Smooth muscle cell (in vitro differentiated cells): Measurements from ENCODE around the gene ATG2A. TPM values are rescaled to one million over a fixed set of nuclear protein-coding genes. Genes with fewer than 3 reads are reported as not detected.
A peak's percentile ranks its signal among the peaks of the same experiment; 100 is the strongest.

Experiments
- DNase-seq: peaks from one replicate; lab custom pipeline; 2025; ENCODE audit not compliant: unreplicated experiment; lab: John Stamatoyannopoulos, UW
- H2AFZ ChIP-seq: fragments of 200-600 bp; sonication (generic); 2 replicates; pipeline ENCODE4 v1.6.0; 2016; ENCODE audit warnings: antibody characterized with exemption, low read depth, mild to moderate bottlenecking
- H3F3A ChIP-seq: fragments of 200-600 bp; sonication (generic); 2 replicates; pipeline ENCODE4 v1.6.0; 2017; ENCODE audit warnings: antibody characterized with exemption, low read depth
- H3K27ac ChIP-seq: fragments of 200-600 bp; sonication (generic); 2 replicates; pipeline ENCODE4 v1.5.1; 2016; ENCODE audit warnings: low read depth, mild to moderate bottlenecking
- H3K27me3 ChIP-seq: fragments of 200-600 bp; sonication (generic); 2 replicates; pipeline ENCODE4 v1.6.1; 2016; ENCODE audit warnings: low read depth, mild to moderate bottlenecking
- H3K36me3 ChIP-seq: fragments of 200-600 bp; sonication (generic); 2 replicates; pipeline ENCODE4 v1.5.1; 2016; ENCODE audit warnings: low read depth
- H3K4me1 ChIP-seq: fragments of 200-600 bp; sonication (generic); 2 replicates; pipeline ENCODE4 v1.5.1; 2016; ENCODE audit warnings: low read depth
- H3K4me2 ChIP-seq: fragments of 200-600 bp; sonication (generic); 2 replicates; pipeline ENCODE4 v1.6.0; 2016; ENCODE audit warnings: mild to moderate bottlenecking
- H3K4me3 ChIP-seq: fragments of 200-600 bp; sonication (generic); 2 replicates; pipeline ENCODE4 v1.5.1; 2016; ENCODE audit warnings: mild to moderate bottlenecking
- H3K79me2 ChIP-seq: fragments of 200-600 bp; sonication (generic); 2 replicates; pipeline ENCODE4 v1.6.0; 2016; ENCODE audit warnings: low read depth, mild to moderate bottlenecking
- H3K9ac ChIP-seq: fragments of 200-600 bp; sonication (generic); 2 replicates; pipeline ENCODE4 v1.6.0; 2016; ENCODE audit warnings: low read depth
- H3K9me3 ChIP-seq: fragments of 200-600 bp; sonication (generic); replicated peaks from 2 replicates; pipeline ENCODE4 v1.5.1; 2016; ENCODE audit warnings: low read depth
- H4K20me1 ChIP-seq: fragments of 200-600 bp; sonication (generic); 2 replicates; pipeline ENCODE4 v1.6.0; 2016; ENCODE audit warnings: low read depth
- CTCF ChIP-seq: fragments of 200-600 bp; sonication (generic); IDR thresholded peaks from 2 replicates; pipeline ENCODE4 v1.5.1; 2017; ENCODE audit warnings: borderline replicate concordance, mild to moderate bottlenecking, antibody characterized with exemption; ENCODE audit not compliant: insufficient read depth, poor library complexity, severe bottlenecking
- WGBS: methylation state at CpG from one replicate; pipeline ENCODE4 v1.1.7; 2016; ENCODE audit warnings: low lambda C conversion rate; 5-methylcytosine and 5-hydroxymethylcytosine counted together
- polyA plus RNA-seq: library from polyadenylated mRNA; unstranded; fragments of >200 nt; fragmentation: Nextera tagmentation; extraction: Ambion mirVana; gene quantifications from 2 replicates; pipeline ENCODE4 v1.2.1, GENCODE V29; 2016
- total RNA-seq: library from RNA; depleted of rRNA; stranded (reverse); fragments of >200 nt; gene quantifications from 2 replicates; pipeline ENCODE4 v1.2.3, GENCODE V29; 2014

Gene ATG2A
- total and polyA plus RNA-seq, 2 experiments from 2014 or later: 4.9 to 6.2 TPM

GRCh38 chr11:64875369-64876228 is 41.4 kb downstream of the ATG2A start:
- whole genome bisulfite sequencing: 89% methylated on average over 17 of the region's 17 CpGs
- H3K79me2 ChIP-seq: peaks cover 73% of the 10 kb centered on the region
- no peaks in the 10 kb centered on the region for H3K27me3 ChIP-seq
- no peaks in the 10 kb centered on the region for H3K9me3 ChIP-seq
- H3K27ac ChIP-seq: peak overlapping the region; percentile 70
- H4K20me1 ChIP-seq: peaks cover 67% of the 10 kb centered on the region
- H3F3A ChIP-seq: peaks cover 9% of the 10 kb centered on the region
- peaks cover 23% of the 10 kb centered on the region for H3K4me1 ChIP-seq
- H2AFZ ChIP-seq: no peak overlapping the region
- no peak for DNase-seq
- TF ChIP-seq CTCF: no peak
- H3K36me3 ChIP-seq: no peaks in the 10 kb centered on the region
- H3K4me3 ChIP-seq: peak overlapping the region; percentile 83
- no peak overlapping the region for H3K9ac ChIP-seq
- peak overlapping the region; percentile 99 for H3K4me2 ChIP-seq

- Histone ChIP-seq H3K9ac (no peak overlapping the region), H3K27me3 (no peaks in the 10 kb centered on the region), H3K79me2 (peaks cover 78% of the 10 kb centered on the region), H3K27ac (peak overlapping the region; percentile 17), H4K20me1 (peaks cover 77% of the 10 kb centered on the region), H3K4me1 (peaks cover 29% of the 10 kb centered on the region), H3K4me3 (no peak overlapping the region), H3K9me3 (no peaks in the 10 kb centered on the region), H3K36me3 (no peaks in the 10 kb centered on the region), H3K4me2 (peak overlapping the region; percentile 99), H2AFZ (no peak overlapping the region), H3F3A (peaks cover 17% of the 10 kb centered on the region)
- no peak for DNase-seq
- no peak for TF ChIP-seq CTCF
- whole genome bisulfite sequencing: 71% methylated on average over 29 of the region's 29 CpGs
Observed at GRCh38 chr11:64874308-64875240, 42.4 kb downstream of the ATG2A start.

GRCh38 chr11:64872790-64873488 is 44.1 kb downstream of the ATG2A start:
- Histone ChIP-seq H3K4me2 (no peak overlapping the region), H2AFZ (no peak overlapping the region), H3K36me3 (no peaks in the 10 kb centered on the region), H3K9me3 (no peaks in the 10 kb centered on the region), H3F3A (peaks cover 20% of the 10 kb centered on the region), H4K20me1 (peaks cover 94% of the 10 kb centered on the region), H3K4me3 (no peak overlapping the region), H3K4me1 (peaks cover 28% of the 10 kb centered on the region), H3K27me3 (no peaks in the 10 kb centered on the region), H3K9ac (no peak overlapping the region), H3K79me2 (peaks cover 84% of the 10 kb centered on the region), H3K27ac (no peak overlapping the region)
- no peak for TF ChIP-seq CTCF
- WGBS: 93% methylated on average over 8 of the region's 8 CpGs
- no peak for DNase-seq
